Activated CD8-positive, alpha-beta memory T cell treated with anti-CD3 and anti-CD28 coated beads, Interleukin-2, amount 10 ng/mL, durations not matched to agents 7 days and 5 days (primary cell): ENCODE data around the gene NUBP2. TPM values are rescaled to one million over a fixed set of nuclear protein-coding genes. Genes with fewer than 3 reads are reported as not detected.
"Not testable (repeated sequence)": the region's sequence is repeated elsewhere in the genome, so short reads cannot be mapped to it uniquely, and the experiment has no call there.

Experiments used
- ATAC-seq: fragments of 150-1000 bp; cut with Tn5 transposase; one replicate; pipeline ENCODE4 v1.10.0; 2021; ENCODE audit warnings: moderate library complexity
- CTCF ChIA-PET: fragments of 350-600 bp; sonication (Branson Sonifier 250); formaldehyde crosslinking; loops from one replicate; lab custom pipeline; 2021; ENCODE audit warnings: antibody characterized with exemption; lab: Charles Lee
- DNase-seq: peaks from one replicate; pipeline ENCODE4 v3.0.0-alpha.2; 2020
- H3K27ac Mint-ChIP-seq: one replicate; pipeline ENCODE4 v1.8.0; 2021; ENCODE audit warnings: mild to moderate bottlenecking, mixed read lengths
- H3K27me3 Mint-ChIP-seq: one replicate; pipeline ENCODE4 v1.8.0; 2021; ENCODE audit warnings: mixed read lengths
- H3K36me3 Mint-ChIP-seq: one replicate; pipeline ENCODE4 v1.8.0; 2021; ENCODE audit warnings: mild to moderate bottlenecking, mixed read lengths
- H3K4me1 Mint-ChIP-seq: one replicate; pipeline ENCODE4 v1.8.0; 2021; ENCODE audit warnings: mixed read lengths
- H3K4me3 Mint-ChIP-seq: one replicate; pipeline ENCODE4 v1.8.0; 2021; ENCODE audit warnings: mild to moderate bottlenecking, moderate library complexity, mixed read lengths
- H3K9me3 Mint-ChIP-seq: one replicate; pipeline ENCODE4 v1.8.0; 2022; ENCODE audit warnings: low read depth, mixed read lengths
- total RNA-seq, 2 experiments: library from RNA; stranded (reverse); gene quantifications; one replicate each; pipeline ENCODE4 v1.2.3, GENCODE V29; 2021

Gene NUBP2
- total RNA-seq, 2 experiments from 2014 or later: 52.5 to 64.0 TPM

DNA sequence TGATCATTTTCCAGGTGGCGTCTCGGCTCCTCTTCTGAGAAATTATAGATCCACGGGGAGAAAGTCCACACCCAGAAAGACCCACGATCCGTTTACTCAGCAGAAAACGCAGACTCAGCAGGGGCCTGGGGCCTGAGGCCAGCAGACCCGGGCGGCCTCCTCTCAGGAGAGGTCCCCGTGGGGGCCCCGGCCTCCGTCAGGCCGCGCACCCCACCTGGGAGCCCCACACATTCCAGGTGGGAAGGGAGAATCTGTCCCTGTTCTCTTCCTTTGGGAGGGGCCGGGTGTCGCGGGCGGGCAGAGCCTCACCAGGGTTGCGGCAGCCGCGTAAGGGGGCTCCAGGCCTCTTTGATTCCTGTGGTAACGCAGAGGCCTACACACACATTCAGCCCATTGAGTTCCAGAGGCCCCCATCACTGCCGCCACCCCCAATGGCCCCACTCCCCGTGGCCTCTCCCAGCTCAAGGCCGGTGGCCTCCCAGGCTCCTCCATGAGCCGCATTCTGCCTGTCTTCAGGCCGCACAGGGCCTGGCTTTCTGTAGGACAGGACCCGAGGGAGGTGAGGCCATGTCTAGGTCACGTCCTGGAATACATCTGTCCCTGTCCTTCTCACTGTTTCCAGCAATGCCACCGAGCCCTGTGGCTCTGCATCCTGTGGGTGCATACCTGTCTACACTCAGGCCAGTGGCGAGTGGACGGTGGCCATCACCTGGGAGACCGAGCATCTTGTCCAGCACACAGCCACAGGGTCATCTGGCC, 12.3 kb downstream of the NUBP2 start:
- H3K9me3 Mint-ChIP-seq: peaks cover 8% of the 10 kb centered on the region
- DNase-seq (no peak), ATAC-seq (no peak)
- H3K4me3 Mint-ChIP-seq: no peak overlapping the region
- H3K27ac Mint-ChIP-seq: no peak overlapping the region
- CTCF ChIA-PET: no interaction called here
- H3K4me1 Mint-ChIP-seq: no peaks in the 10 kb centered on the region
- no peaks in the 10 kb centered on the region for H3K27me3 Mint-ChIP-seq
- peaks cover 4% of the 10 kb centered on the region for H3K36me3 Mint-ChIP-seq

DNA sequence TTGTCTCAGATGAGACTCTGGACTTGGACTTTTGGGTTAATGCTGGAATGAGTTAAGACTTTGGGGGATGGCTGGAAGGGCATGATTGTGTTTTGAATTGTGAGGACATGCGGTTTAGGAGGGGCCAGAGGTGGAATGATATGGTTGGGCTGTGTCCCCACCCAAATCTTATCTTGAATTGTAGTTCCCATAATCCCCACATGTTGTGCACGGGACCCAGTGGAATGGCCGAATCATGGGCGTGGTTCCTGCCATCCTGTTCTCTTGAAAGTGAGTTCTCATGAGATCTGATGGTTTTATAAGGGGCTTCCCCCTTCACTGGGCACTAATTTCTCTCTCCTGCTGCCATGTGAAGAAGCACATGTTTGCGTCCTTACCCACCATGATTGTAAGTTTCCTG, 16.5 kb downstream of the NUBP2 start:
- H3K4me3 Mint-ChIP-seq, H3K4me1 Mint-ChIP-seq, H3K27me3 Mint-ChIP-seq, DNase-seq, H3K36me3 Mint-ChIP-seq, ATAC-seq, H3K27ac Mint-ChIP-seq, CTCF ChIA-PET: not testable (repeated sequence)
- H3K9me3 Mint-ChIP-seq: peaks cover 13% of the 10 kb centered on the region

DNA sequence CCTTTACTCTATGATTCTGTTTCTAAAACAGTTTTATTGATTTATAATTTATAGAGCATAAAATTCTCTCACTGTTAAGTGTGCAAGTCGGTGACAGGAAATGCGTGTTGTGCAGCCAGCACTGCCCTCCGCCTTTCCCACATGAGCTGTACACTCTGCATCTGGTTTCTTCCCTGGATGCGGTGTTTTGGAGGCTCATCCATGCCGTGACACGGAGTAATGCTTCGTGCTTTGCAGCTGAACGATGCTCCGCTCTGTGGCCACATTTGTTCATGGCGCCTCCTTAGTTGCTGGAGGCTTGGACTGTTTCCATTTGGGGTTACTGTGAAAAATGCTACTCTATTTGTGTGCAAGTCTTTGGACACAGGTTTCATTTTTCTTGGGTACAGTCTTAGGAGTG, 17.9 kb downstream of the NUBP2 start:
- no peak for DNase-seq
- Mint-ChIP-seq H3K36me3 (peaks cover 12% of the 10 kb centered on the region), H3K27me3 (no peaks in the 10 kb centered on the region), H3K27ac (no peak overlapping the region), H3K9me3 (peaks cover 13% of the 10 kb centered on the region), H3K4me1 (no peaks in the 10 kb centered on the region), H3K4me3 (no peak overlapping the region)
- no peak for ATAC-seq
- CTCF ChIA-PET: no interaction called here

DNA sequence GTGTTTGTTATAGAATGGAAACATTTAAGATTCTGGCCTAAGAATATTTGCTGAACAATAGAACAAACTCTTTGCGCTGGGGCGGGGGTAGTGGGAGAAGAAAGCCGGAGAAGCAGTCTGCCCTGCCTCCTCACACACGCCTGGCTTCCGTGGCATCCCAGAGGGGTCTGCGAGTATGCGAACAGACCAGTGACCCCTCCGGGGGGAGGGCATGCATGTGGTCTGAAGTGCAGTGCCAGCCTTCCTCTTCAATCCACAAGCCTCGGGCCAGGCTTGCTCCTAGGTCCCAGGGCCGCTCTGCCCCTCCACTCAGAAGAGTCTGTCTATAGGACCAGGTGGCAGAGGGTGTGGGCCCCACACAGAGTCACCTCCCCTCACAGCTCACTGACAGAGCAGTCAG, 24.9 kb downstream of the NUBP2 start:
- H3K27me3 Mint-ChIP-seq: no peaks in the 10 kb centered on the region
- H3K9me3 Mint-ChIP-seq: peaks cover 3% of the 10 kb centered on the region
- CTCF ChIA-PET: no interaction called here

DNA sequence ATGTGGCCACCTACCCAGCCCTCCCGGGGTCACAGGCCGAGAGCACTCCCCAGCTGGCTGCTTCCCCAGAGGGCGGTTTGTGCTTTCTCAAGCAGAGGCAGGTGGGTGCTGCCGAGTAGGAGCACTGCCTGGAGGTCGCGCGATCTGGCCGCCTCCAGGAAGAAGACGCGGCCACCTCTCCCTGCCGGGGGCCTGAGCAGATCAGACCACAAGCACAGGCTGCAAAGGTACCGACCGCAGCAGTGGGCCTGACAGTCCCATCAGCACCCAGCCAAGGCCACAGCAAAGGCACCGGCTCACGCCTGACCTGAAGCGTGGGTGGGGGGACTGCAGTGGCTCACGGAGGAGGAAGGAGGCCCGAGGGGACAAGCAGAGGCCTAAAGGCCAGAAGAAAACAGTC, 25.9 kb downstream of the NUBP2 start:
- no peaks in the 10 kb centered on the region for H3K27me3 Mint-ChIP-seq
- H3K27ac Mint-ChIP-seq: no peak overlapping the region
- H3K36me3 Mint-ChIP-seq: peaks cover 20% of the 10 kb centered on the region
- H3K4me1 Mint-ChIP-seq: no peaks in the 10 kb centered on the region
- CTCF ChIA-PET: no interaction called here
- H3K4me3 Mint-ChIP-seq: no peak overlapping the region
- DNase-seq (no peak), ATAC-seq (no peak)
- peaks cover 3% of the 10 kb centered on the region for H3K9me3 Mint-ChIP-seq

More for the DNA sequence above, 24.9 kb downstream of the NUBP2 start:
- Mint-ChIP-seq H3K27ac (no peak overlapping the region), H3K36me3 (peaks cover 20% of the 10 kb centered on the region), H3K4me1 (no peaks in the 10 kb centered on the region), H3K4me3 (no peak overlapping the region)
- DNase-seq (no peak), ATAC-seq (no peak)

DNA sequence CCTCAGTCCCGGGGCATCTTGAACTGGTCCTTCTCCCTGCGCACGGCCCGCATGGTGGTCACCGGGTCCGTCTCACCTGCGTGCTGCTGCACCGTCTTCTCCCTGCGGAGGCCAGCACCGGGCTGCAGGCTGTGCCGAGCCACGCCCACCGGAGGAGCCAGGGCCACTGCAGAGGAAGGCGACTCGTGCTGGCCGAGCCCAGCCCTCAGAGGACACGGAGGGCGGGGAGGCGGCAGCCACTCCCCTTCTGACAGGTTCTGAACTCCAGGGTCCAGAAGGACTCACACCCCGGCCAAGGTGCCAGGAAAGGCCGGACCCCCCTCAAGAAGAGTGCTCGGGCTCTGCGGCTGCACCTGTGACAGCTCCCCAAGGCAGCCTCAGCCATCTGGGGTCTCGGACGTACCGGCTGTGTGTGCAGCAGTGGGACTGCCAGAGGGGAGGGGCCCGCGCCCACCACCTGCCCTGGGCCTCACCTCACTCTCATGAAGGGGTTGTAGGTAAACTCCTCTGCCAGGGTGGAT, 26.6 kb downstream of the NUBP2 start:
- DNase-seq: no peak
- CTCF ChIA-PET: no interaction called here
- no peak for ATAC-seq
- Mint-ChIP-seq H3K27ac (no peak overlapping the region), H3K36me3 (peaks cover 19% of the 10 kb centered on the region), H3K4me3 (no peak overlapping the region), H3K9me3 (peaks cover 3% of the 10 kb centered on the region), H3K27me3 (no peaks in the 10 kb centered on the region), H3K4me1 (no peaks in the 10 kb centered on the region)

DNA sequence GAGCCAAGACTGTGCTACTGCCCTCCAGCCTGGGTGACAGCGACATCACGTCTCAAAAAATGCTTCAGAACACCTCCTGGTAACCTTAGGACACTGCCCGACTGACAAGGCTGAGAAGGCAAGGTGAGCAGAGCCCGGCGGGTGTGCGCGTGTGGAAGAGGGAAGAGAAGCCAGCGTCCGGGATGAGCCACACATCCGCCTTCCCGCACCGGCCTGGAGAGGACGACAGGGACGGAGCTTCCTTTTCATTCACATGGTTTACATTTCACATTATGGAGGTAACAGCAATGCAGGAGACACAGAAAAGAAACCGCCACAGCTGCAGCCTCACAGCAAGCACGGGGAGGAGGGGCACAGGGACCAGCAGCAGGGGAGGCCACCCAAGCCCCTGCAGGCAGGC, 27.3 kb downstream of the NUBP2 start:
- no peak overlapping the region for H3K4me3 Mint-ChIP-seq
- no peaks in the 10 kb centered on the region for H3K27me3 Mint-ChIP-seq
- DNase-seq (no peak), ATAC-seq (no peak)
- CTCF ChIA-PET: no interaction called here
- no peaks in the 10 kb centered on the region for H3K4me1 Mint-ChIP-seq
- H3K36me3 Mint-ChIP-seq: peaks cover 19% of the 10 kb centered on the region
- no peak overlapping the region for H3K27ac Mint-ChIP-seq
- H3K9me3 Mint-ChIP-seq: peaks cover 3% of the 10 kb centered on the region

DNA sequence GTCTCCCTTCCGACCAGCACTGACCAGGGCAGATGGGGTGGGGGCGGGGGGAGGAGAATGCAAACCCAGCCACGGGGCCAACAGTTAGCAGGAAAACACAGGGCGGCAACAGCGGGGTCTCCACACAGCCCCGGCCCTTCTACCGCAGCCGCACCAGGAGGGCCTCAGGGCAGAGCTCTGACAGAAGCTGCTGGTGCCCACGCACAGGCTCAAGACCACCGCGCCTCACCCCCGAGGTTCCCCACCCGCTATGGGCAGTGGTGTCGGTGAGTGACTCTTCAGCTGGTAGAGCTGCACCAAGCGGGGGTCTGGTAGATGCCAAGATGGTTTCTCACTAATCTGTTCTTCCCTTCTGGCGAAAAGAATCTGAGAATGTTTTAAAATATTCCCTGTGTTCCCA, 27.8 kb downstream of the NUBP2 start:
- Mint-ChIP-seq H3K4me1 (no peaks in the 10 kb centered on the region), H3K27me3 (no peaks in the 10 kb centered on the region), H3K9me3 (peaks cover 3% of the 10 kb centered on the region), H3K36me3 (peaks cover 20% of the 10 kb centered on the region), H3K4me3 (no peak overlapping the region), H3K27ac (no peak overlapping the region)
- CTCF ChIA-PET: no interaction called here
- ATAC-seq (no peak), DNase-seq (no peak)

DNA sequence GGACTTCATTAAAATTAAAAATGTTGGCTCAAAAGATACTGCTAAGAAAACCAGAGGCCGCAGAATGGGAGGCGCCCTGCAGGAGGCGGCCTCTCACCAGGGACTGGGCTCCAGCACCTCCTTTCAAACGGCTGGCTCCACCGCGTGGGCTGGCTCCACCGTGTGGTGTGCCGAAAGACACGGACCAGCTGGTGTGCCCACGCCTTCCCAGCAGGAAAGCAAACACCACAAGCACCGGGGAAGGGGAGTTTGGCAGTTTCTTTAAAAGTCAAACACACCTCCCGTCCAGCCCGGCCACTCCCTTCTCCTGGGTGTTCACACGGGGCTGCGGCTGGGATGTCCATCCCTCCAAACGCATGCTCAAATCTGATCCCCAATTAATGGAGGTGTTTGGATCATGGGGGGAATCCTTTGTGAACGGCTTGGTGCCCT, 30.0 kb downstream of the NUBP2 start:
- Mint-ChIP-seq H3K36me3 (peaks cover 8% of the 10 kb centered on the region), H3K9me3 (no peaks in the 10 kb centered on the region), H3K27me3 (no peaks in the 10 kb centered on the region), H3K4me1 (no peaks in the 10 kb centered on the region), H3K4me3 (no peak overlapping the region), H3K27ac (no peak overlapping the region)
- CTCF ChIA-PET: no interaction called here
- ATAC-seq: peak; percentile 74
- DNase-seq: peak; percentile 52

DNA sequence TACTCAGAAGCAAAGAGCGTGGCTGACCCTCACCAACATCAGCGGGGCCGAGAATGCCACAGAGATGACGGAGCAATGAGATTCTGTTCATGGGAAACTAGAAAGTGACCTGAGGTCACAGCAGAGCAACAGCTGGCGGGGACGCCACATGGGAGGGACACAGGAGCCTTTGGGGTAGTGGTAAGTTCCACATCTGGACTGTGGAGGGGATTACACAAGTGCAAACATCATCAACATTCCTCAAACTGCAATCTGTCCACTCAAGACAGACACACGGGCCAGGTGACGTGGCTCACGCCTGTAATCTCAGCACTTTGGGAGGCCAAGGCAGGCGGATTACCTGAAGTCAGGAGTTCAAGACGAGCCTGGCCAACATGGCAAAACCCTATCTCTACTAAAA, 32.7 kb downstream of the NUBP2 start:
- H3K27me3 Mint-ChIP-seq: no peaks in the 10 kb centered on the region
- no peak overlapping the region for H3K27ac Mint-ChIP-seq
- no peaks in the 10 kb centered on the region for H3K4me1 Mint-ChIP-seq
- CTCF ChIA-PET: interaction anchor here (1.6 kb wide), 1 partner anchor 8 kb away, joined by 3 read pairs; no protein-coding TSS in a partner anchor
- no peak for ATAC-seq
- H3K36me3 Mint-ChIP-seq: peaks cover 6% of the 10 kb centered on the region
- H3K4me3 Mint-ChIP-seq: no peak overlapping the region
- no peak for DNase-seq
- H3K9me3 Mint-ChIP-seq: no peaks in the 10 kb centered on the region

DNA sequence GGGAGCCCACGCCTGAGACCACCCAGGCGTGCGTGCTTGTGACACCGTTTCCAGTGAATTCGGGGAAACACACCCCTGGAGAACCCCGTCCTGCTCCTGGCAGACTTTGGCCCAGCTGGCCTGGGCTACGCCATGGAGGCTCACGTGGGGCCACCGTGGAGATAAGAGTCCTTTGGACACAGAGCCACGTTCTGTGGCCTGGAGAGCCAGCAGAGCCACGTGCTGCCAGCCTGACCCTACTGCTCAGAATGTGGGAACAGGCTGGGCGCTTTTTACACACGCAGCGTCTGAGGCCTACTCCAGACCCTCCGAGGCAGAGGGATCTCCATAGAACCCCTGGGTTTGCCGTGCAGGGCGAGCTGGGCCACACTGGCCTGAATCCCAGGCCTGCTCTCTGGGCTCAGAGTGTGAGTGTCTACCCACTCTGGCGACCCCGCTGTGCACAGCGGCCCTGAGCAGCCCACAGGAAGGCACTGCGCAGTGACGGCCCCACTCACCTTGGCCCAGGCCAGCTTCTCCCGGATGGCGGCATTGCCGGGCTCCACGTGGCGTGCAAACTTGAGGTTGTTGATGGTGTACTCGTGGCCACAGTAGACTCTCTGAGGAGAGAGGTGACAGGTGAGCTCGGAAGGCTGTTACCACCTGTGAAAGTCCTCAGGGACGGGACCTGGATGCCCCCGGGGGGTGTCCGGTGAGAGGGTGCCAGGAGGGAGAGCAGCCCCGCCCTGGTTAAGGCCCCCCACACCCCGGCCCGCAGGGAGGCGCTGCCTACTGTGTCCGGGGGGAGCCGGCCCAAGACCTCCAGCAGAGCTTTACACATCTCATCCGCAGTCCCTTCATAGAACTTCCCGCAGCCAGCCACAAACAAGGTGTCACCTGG, 33.9 kb downstream of the NUBP2 start:
- Mint-ChIP-seq H3K27me3 (no peaks in the 10 kb centered on the region), H3K4me3 (no peak overlapping the region), H3K36me3 (peaks cover 6% of the 10 kb centered on the region), H3K9me3 (no peaks in the 10 kb centered on the region), H3K4me1 (no peaks in the 10 kb centered on the region), H3K27ac (no peak overlapping the region)
- DNase-seq: no peak
- CTCF ChIA-PET: no interaction called here
- no peak for ATAC-seq

DNA sequence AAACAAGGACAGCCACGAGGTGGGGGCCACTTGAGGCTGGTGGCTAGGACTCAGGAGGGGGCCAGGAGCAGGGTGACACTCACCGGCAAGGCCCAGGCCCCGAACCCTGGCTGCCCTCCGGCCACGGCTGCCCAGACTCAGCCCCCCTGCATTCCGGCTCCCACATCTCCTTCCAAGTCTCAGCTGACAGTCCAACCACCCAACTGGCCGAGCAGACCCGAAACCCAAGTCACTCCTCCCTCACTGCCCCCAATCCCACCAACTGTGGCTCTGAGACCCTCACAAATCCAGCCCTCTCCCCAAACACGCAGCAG, 34.5 kb downstream of the NUBP2 start:
- no peak overlapping the region for H3K27ac Mint-ChIP-seq
- no peak for DNase-seq
- no peaks in the 10 kb centered on the region for H3K4me1 Mint-ChIP-seq
- H3K36me3 Mint-ChIP-seq: peaks cover 6% of the 10 kb centered on the region
- no peak overlapping the region for H3K4me3 Mint-ChIP-seq
- no peaks in the 10 kb centered on the region for H3K9me3 Mint-ChIP-seq
- no peak for ATAC-seq
- CTCF ChIA-PET: no interaction called here
- no peaks in the 10 kb centered on the region for H3K27me3 Mint-ChIP-seq

DNA sequence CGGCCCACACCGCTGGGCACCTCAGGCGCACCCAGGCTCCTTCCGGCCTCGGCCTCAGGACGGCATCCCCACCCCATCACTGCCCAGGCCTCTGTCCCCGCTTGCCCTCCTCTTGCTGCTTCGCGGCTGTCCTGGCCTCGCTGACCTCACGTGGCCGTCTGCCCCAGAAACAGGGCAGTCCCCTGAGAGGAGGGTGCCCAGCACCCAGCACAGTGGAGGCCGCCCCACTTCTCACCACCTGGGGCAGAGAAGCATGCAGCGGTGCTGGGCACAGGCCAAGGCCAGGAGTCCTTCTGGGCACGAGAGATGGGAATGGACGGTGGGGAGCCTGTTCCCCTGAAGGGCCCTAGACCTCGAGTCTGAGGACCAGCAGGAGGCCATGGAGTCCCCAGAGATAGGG, 35.0 kb downstream of the NUBP2 start:
- H3K9me3 Mint-ChIP-seq: no peaks in the 10 kb centered on the region
- H3K27ac Mint-ChIP-seq: no peak overlapping the region
- peaks cover 3% of the 10 kb centered on the region for H3K4me1 Mint-ChIP-seq
- no peaks in the 10 kb centered on the region for H3K27me3 Mint-ChIP-seq
- CTCF ChIA-PET: no interaction called here
- DNase-seq (no peak), ATAC-seq (no peak)
- H3K4me3 Mint-ChIP-seq: no peak overlapping the region
- peaks cover 6% of the 10 kb centered on the region for H3K36me3 Mint-ChIP-seq
